SK-N-SH (cell line): Measurements from ENCODE around the gene RPL12. TPM values are rescaled to one million over a fixed set of nuclear protein-coding genes. Genes with fewer than 3 reads are reported as not detected.
A peak's percentile ranks its signal among the peaks of the same experiment; 100 is the strongest.

Source experiments
- CTCF ChIA-PET: fragments of 300-600, 350-600 bp; formaldehyde crosslinking; extraction: SDS; loops from one replicate; lab custom pipeline; 2021; lab: Yijun Ruan, JAX
- POLR2A ChIA-PET: fragments of 350-600 bp; sonication (Branson Sonifier 250); formaldehyde crosslinking; extraction: SDS; loops from one replicate; lab custom pipeline; 2020; ENCODE audit warnings: antibody characterized with exemption, inconsistent platforms; lab: Yijun Ruan, JAX
- DNase-seq: peaks from one replicate; pipeline ENCODE4 v3.0.0; 2012
- H2AFZ ChIP-seq: fragments of 200-600 bp; sonication (generic); 2 replicates; pipeline ENCODE4 v1.8.1; 2016; ENCODE audit warnings: antibody characterized with exemption, mild to moderate bottlenecking, low read depth
- H3F3A ChIP-seq: fragments of 200-600 bp; sonication (generic); replicated peaks from 2 replicates; pipeline ENCODE3; 2016; ENCODE audit warnings: antibody characterized with exemption, mild to moderate bottlenecking; ENCODE audit not compliant: insufficient read depth
- H3K27ac ChIP-seq, 2 experiments: fragments of 200-500 bp in 1 of 2; fragments of 200-600 bp in 1 of 2; sonication (Bioruptor generic) in 1 of 2; sonication (generic), shearing (Covaris generic) in 1 of 2; 2 replicates each; pipeline versions ENCODE4 v1.5.1 to v1.6.1; 2014 to 2016; ENCODE audit warnings: low read depth in 2 of 2, inconsistent platforms in 1 of 2, low read length in 1 of 2, mild to moderate bottlenecking in 1 of 2, mixed read lengths in 1 of 2
- H3K27me3 ChIP-seq: fragments of 200-600 bp; sonication (generic), shearing (Covaris generic); 2 replicates; pipeline ENCODE4 v1.6.1; 2016; ENCODE audit warnings: mixed run types; ENCODE audit not compliant: insufficient read depth
- H3K36me3 ChIP-seq, 2 experiments: fragments of 200-500 bp in 1 of 2; fragments of 200-600 bp in 1 of 2; sonication (Bioruptor generic) in 1 of 2; sonication (generic) in 1 of 2; replicated peaks in 1 of 2; 2 replicates each; pipeline versions ENCODE3 to v1.5.1; 2014 to 2016; ENCODE audit warnings: low read length in 1 of 2, mild to moderate bottlenecking in 1 of 2; ENCODE audit not compliant: insufficient read depth in 2 of 2, control insufficient read depth in 1 of 2
- H3K4me1 ChIP-seq, 2 experiments: fragments of 200-500 bp in 1 of 2; fragments of 200-600 bp in 1 of 2; sonication (Bioruptor generic) in 1 of 2; sonication (generic), shearing (Covaris generic) in 1 of 2; 2 replicates each; pipeline versions ENCODE4 v1.5.1 to v1.6.1; 2014 to 2016; ENCODE audit warnings: low read depth in 1 of 2, low read length in 1 of 2, mixed run types in 1 of 2; ENCODE audit not compliant: insufficient read depth in 2 of 2, control insufficient read depth in 1 of 2
- H3K4me2 ChIP-seq: fragments of 200-600 bp; sonication (generic), shearing (Covaris generic); 2 replicates; pipeline ENCODE4 v1.6.1; 2017; ENCODE audit warnings: mixed run types
- H3K4me3 ChIP-seq, 2 experiments: fragments of 200-500 bp in 1 of 2; fragments of 200-600 bp in 1 of 2; sonication (Bioruptor generic) in 1 of 2; sonication (generic), shearing (Covaris generic) in 1 of 2; 2 replicates each; pipeline versions ENCODE4 v1.5.1 to v1.8.1; 2014 to 2016; ENCODE audit warnings: low read depth in 2 of 2, inconsistent platforms in 1 of 2, low read length in 1 of 2, mild to moderate bottlenecking in 1 of 2, mixed read lengths in 1 of 2, moderate library complexity in 1 of 2
- H3K79me2 ChIP-seq: fragments of 200-600 bp; sonication (generic); 2 replicates; pipeline ENCODE4 v1.8.1; 2017; ENCODE audit warnings: mild to moderate bottlenecking; ENCODE audit not compliant: insufficient read depth
- H3K9ac ChIP-seq: fragments of 200-600 bp; sonication (generic); 2 replicates; pipeline ENCODE4 v1.6.1; 2017; ENCODE audit warnings: mixed run types
- H3K9me2 ChIP-seq: fragments of 200-600 bp; sonication (generic); 2 replicates; pipeline ENCODE4 v1.6.1; 2017; ENCODE audit warnings: mixed run types
- H3K9me3 ChIP-seq: fragments of 200-600 bp; sonication (generic); 2 replicates; pipeline ENCODE4 v1.6.1; 2017; ENCODE audit warnings: mixed run types, mild to moderate bottlenecking, moderate library complexity
- H4K20me1 ChIP-seq: fragments of 200-600 bp; sonication (generic); 2 replicates; pipeline ENCODE4 v1.6.1; 2017; ENCODE audit warnings: mild to moderate bottlenecking, mixed run types; ENCODE audit not compliant: insufficient read depth
- CHD2 ChIP-seq: fragments of 150-350 bp; IDR thresholded peaks from 2 replicates; pipeline ENCODE4 v1.6.1; 2018; ENCODE audit warnings: low read length; ENCODE audit not compliant: partially characterized antibody
- ELF1 ChIP-seq: IDR thresholded peaks from 2 replicates; pipeline ENCODE4 v1.4.0; 2012
- EP300 ChIP-seq, 2 experiments: IDR thresholded peaks; 2 replicates each; pipeline versions ENCODE4 v1.4.0 to v1.6.1; 2012; ENCODE audit warnings: borderline replicate concordance in 1 of 2, low read depth in 1 of 2, low read length in 1 of 2
- FOXJ3 ChIP-seq: sonication (generic); formaldehyde crosslinking; IDR thresholded peaks from 2 replicates; pipeline ENCODE4 v1.5.1; 2020; ENCODE audit warnings: mild to moderate bottlenecking, missing genetic modification reagents
- FOXM1 ChIP-seq: IDR thresholded peaks from 2 replicates; pipeline ENCODE4 v1.4.0; 2012; ENCODE audit warnings: low read depth, mild to moderate bottlenecking
- JUND ChIP-seq: IDR thresholded peaks from 2 replicates; pipeline ENCODE4 v1.4.0; 2012
- MEF2A ChIP-seq: IDR thresholded peaks from 2 replicates; pipeline ENCODE4 v1.4.0; 2012; ENCODE audit warnings: low read depth, borderline replicate concordance
- MXI1 ChIP-seq: IDR thresholded peaks from 2 replicates; pipeline ENCODE4 v1.6.1; 2012; ENCODE audit warnings: mild to moderate bottlenecking, low read depth, low read length, improper control_type of control experiment
- NRF1 ChIP-seq: IDR thresholded peaks from 2 replicates; pipeline ENCODE4 v1.6.1; 2012; ENCODE audit warnings: low read depth, mild to moderate bottlenecking, low read length
- POLR2AphosphoS5 ChIP-seq: IDR thresholded peaks from 2 replicates; pipeline ENCODE4 v1.6.1; 2012; ENCODE audit warnings: low read depth, low read length
- RCOR1 ChIP-seq: fragments of 150-350 bp; IDR thresholded peaks from 2 replicates; pipeline ENCODE4 v1.6.1; 2017; ENCODE audit warnings: antibody characterized with exemption, low read length
- RFX5 ChIP-seq: IDR thresholded peaks from 2 replicates; pipeline ENCODE4 v1.6.1; 2012; ENCODE audit warnings: mild to moderate bottlenecking, improper control_type of control experiment, low read length
- SIN3A ChIP-seq: IDR thresholded peaks from 2 replicates; pipeline ENCODE4 v1.6.1; 2012; ENCODE audit warnings: low read depth, mild to moderate bottlenecking, low read length, moderate library complexity, borderline replicate concordance
- TAF1 ChIP-seq: IDR thresholded peaks from 2 replicates; pipeline ENCODE4 v1.6.1; 2012; ENCODE audit warnings: low read depth, mild to moderate bottlenecking, low read length, moderate library complexity, borderline replicate concordance
- TEAD4 ChIP-seq: IDR thresholded peaks from 2 replicates; pipeline ENCODE4 v1.4.0; 2012; ENCODE audit warnings: mild to moderate bottlenecking, borderline replicate concordance; ENCODE audit not compliant: insufficient read depth
- YY1 ChIP-seq: IDR thresholded peaks from 2 replicates; pipeline ENCODE4 v1.4.0; 2012; ENCODE audit warnings: low read depth, mild to moderate bottlenecking
- WGBS: methylation state at CpG from one replicate; pipeline ENCODE4 v1.1.6; 2017; ENCODE audit warnings: low lambda C conversion rate; 5-methylcytosine and 5-hydroxymethylcytosine counted together
- polyA plus RNA-seq, 3 experiments: library from polyadenylated mRNA; depleted of rRNA; stranded (reverse); fragments of >200 nt; gene quantifications; 2 replicates each; pipeline ENCODE4 v1.2.3, GENCODE V29; 2012
- TF ChIP-seq, protein P1 (sequence below): fragments of 150-350 bp; IDR thresholded peaks from 2 replicates; pipeline ENCODE4 v1.6.1; 2017; ENCODE audit warnings: antibody characterized with exemption, low read length, low read depth, borderline replicate concordance
- TF ChIP-seq, protein P2 (sequence below): IDR thresholded peaks from 2 replicates; pipeline ENCODE4 v1.4.0; 2012; ENCODE audit warnings: low read depth, borderline replicate concordance
- TF ChIP-seq, protein P3 (sequence below): IDR thresholded peaks from 2 replicates; pipeline ENCODE4 v1.4.0; 2012; ENCODE audit warnings: low read depth

RPL12 gene
- polyA plus RNA-seq, 1 of the 3 experiments (the other 2 are of a cell fraction), result 3,270 TPM

DNA sequence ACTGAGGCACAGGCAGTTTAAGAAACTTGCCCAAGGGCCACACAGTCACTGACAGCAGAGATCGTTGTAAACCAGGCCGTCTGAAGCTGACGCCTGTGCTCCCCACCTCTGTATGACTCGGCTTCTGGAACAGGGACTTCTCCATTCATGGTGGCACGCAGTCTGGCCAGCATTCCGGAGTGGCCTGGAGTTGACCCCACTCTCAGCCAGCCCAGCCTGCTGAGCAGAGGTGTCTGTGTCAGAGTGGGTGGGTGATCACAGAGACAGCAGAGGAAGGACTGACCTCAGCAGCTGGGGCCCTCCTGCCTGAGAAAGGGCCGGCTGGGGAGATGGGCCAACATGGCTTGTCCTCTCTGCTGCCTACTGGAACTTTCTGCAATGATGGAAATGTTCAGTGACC is 12.7 kb upstream of the RPL12 start:
- Histone ChIP-seq H3K4me2 (no peak overlapping the region), H3K4me1 (peaks cover 0 to 12% of the 10 kb centered on the region in 2 experiments; a peak in 1 of 4 replicates), H3K4me3 (no peak overlapping the region), H3K36me3 (peaks cover 28 to 29% of the 10 kb centered on the region in 2 experiments), H3K9ac (no peak overlapping the region), H3K27ac (peak overlapping the region in 1 of 2 experiments; percentile 40; a peak in 1 of 4 replicates), H3K27me3 (no peaks in the 10 kb centered on the region), H4K20me1 (no peaks in the 10 kb centered on the region), H3K9me2 (no peaks in the 10 kb centered on the region), H3F3A (no peaks in the 10 kb centered on the region), H3K79me2 (no peaks in the 10 kb centered on the region), H2AFZ (no peak overlapping the region), H3K9me3 (no peaks in the 10 kb centered on the region)
- DNase-seq, result no peak
- TF ChIP-seq FOXJ3 (CRISPR knock-in tag) (no peak), NRF1 (no peak), JUND (no peak), YY1 (no peak), POLR2AphosphoS5 (no peak), ELF1 (no peak), FOXM1 (no peak), EP300 (IDR thresholded peaks at IDR 0.05; ENCODE audit: borderline replicate concordance in 1 of 2, low read depth in 1 of 2, low read length in 1 of 2) (no peak), RCOR1 (no peak), MEF2A (no peak), TEAD4 (no peak), SIN3A (no peak), CHD2 (no peak), RFX5 (no peak), MXI1 (no peak), TAF1 (no peak)
- TF ChIP-seq, protein P1, sequence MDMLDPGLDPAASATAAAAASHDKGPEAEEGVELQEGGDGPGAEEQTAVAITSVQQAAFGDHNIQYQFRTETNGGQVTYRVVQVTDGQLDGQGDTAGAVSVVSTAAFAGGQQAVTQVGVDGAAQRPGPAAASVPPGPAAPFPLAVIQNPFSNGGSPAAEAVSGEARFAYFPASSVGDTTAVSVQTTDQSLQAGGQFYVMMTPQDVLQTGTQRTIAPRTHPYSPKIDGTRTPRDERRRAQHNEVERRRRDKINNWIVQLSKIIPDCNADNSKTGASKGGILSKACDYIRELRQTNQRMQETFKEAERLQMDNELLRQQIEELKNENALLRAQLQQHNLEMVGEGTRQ, result no peak
- TF ChIP-seq, protein P2, sequence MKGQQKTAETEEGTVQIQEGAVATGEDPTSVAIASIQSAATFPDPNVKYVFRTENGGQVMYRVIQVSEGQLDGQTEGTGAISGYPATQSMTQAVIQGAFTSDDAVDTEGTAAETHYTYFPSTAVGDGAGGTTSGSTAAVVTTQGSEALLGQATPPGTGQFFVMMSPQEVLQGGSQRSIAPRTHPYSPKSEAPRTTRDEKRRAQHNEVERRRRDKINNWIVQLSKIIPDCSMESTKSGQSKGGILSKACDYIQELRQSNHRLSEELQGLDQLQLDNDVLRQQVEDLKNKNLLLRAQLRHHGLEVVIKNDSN, result no peak
- TF ChIP-seq, protein P3, sequence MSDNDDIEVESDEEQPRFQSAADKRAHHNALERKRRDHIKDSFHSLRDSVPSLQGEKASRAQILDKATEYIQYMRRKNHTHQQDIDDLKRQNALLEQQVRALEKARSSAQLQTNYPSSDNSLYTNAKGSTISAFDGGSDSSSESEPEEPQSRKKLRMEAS, result no peak
- POLR2A ChIA-PET, result interaction anchor here (3.4 kb wide), 1 partner anchor 12 kb away, joined by 12 read pairs; the partner anchor contains the start of genes LRSAM1 and RPL12
- 92% methylated on average over 6 of the region's 7 CpGs for WGBS
- CTCF ChIA-PET, result interaction anchor here (1.1 to 2.2 kb wide), 2 partner anchors 12 to 26 kb away, joined by 3 to 5 read pairs; partner anchors contain the start of genes LRSAM1 and RPL12
